GM13977 (cell line): ENCODE results near the gene LRRC15.

Source experiments
- DNase-seq: peaks from one replicate; pipeline ENCODE4 v3.0.0; 2012; ENCODE audit warnings: low spot score
- in situ Hi-C: fragments of 300-500 bp; cut with MboI; formaldehyde crosslinking; loops from one replicate; pipeline ENCODE4 v1.12.0; 2022; ENCODE audit warnings: low sequenced_read_pairs, low pct_unique_long_range_greater_than_20kb, mixed read lengths, inconsistent platforms; ENCODE audit not compliant: unreplicated experiment
- TF ChIP-seq, protein P1 (sequence below): IDR thresholded peaks from 2 replicates; pipeline ENCODE4 v1.5.1; 2012; ENCODE audit warnings: mild to moderate bottlenecking, control low read depth; ENCODE audit not compliant: insufficient read depth; ENCODE audit errors: extremely low read depth, missing control alignments

The LRRC15 gene

DNA sequence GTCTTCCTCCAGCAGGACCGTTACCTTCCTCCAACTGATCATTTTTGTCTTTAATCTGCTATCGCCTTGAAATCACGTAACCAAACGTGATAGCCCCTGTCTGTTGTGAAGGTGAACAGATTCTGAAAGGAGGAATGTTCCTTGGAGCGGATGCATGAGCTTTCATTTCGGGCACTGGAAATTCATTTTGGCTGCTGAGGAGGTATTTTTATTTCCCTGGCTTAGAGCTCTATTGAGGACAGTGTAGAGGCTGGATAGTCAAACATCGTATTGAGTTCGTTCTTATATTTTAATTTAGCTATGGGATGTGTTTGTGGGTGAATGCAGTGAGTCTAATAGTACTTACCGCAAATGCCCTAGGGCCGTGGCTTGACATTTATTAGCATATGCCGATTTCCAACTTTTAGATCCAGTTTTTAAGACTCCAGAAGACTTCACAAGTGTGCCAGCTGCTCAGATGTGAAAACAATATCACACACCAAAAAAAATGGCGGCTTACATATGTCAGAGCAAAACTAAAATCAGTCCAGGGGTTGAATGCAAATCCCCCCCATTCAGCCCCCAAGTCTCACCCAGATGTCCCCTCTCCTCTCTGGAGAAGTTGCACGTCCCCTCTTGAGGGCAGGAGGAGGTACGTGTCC, 40.5 kb downstream of the LRRC15 start:
- in situ Hi-C loops = no loop called here
- DNase-seq = no peak
- TF ChIP-seq, protein P1, sequence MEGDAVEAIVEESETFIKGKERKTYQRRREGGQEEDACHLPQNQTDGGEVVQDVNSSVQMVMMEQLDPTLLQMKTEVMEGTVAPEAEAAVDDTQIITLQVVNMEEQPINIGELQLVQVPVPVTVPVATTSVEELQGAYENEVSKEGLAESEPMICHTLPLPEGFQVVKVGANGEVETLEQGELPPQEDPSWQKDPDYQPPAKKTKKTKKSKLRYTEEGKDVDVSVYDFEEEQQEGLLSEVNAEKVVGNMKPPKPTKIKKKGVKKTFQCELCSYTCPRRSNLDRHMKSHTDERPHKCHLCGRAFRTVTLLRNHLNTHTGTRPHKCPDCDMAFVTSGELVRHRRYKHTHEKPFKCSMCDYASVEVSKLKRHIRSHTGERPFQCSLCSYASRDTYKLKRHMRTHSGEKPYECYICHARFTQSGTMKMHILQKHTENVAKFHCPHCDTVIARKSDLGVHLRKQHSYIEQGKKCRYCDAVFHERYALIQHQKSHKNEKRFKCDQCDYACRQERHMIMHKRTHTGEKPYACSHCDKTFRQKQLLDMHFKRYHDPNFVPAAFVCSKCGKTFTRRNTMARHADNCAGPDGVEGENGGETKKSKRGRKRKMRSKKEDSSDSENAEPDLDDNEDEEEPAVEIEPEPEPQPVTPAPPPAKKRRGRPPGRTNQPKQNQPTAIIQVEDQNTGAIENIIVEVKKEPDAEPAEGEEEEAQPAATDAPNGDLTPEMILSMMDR = no peak

DNA sequence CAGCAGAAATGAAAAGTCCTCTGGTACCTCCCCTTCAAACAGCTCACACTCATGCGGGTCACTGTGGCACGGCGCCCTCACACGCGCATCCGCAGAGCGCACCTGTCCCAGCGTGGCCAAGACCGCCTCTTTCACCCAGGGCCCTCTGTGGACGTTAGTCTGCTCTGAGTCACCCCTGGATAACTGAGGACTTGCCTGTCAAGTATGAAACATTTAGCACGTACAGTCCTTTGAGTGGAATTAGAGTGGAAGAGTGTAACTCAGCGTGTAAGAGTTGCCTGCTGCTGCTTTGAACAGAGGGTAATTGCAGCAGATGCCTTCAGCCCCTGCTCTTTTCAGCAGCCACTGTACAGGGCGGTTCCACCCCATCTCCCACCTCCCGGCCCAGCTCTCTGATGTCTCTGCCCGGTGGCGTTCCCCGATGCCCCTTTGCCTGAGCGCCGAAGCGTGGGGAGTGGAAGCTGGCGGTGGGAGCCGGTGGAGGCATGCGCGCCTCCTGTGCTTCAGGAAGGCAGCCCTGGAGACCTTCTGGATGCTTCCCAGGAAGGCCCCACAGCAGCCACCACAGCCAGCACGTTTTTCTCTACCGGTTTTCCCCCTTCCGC, 41.4 kb downstream of the LRRC15 start:
- in situ Hi-C loops = no loop called here
- peak; percentile 36 for DNase-seq
- TF ChIP-seq, protein P1 = no peak

DNA sequence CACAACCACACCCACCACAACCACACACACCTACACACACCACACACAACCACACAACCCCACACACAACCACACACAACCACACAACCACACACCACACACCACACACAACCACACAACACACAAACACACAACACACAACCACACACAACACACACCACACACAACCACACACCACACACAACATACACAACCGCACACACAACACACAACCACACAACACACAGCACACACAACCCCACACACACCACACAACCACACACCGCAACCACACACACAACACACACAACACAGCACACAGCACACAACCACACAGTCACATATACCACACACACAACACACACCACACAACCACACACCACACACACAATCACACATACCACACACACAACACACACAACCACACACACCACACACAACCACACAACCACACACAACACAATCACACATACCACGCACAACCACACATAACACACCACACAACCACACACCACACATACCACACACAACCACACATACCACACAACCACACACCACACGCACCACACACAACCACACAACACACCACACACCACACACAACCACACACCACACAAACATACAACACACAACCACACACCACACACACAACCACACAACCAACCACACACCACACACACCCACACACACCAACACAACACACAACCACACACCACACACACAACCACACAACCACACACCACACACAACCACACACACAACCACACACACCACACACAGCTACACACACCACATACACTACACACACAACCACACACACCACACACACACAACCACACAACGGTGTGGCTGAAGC, 42.1 kb downstream of the LRRC15 start:
- TF ChIP-seq, protein P1 = no peak
- DNase-seq = no peak
- in situ Hi-C loops = no loop called here

DNA sequence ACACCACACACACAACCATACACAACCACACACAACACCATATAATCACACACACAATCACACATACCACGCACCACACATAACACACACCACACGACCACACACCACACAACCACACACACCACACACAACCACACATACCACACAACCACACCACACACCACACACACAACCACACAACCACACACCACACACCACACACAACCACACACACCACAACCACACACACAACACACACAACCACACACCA, 42.6 kb downstream of the LRRC15 start:
- DNase-seq = no peak
- in situ Hi-C loops = no loop called here
- TF ChIP-seq, protein P1 = no peak

DNA sequence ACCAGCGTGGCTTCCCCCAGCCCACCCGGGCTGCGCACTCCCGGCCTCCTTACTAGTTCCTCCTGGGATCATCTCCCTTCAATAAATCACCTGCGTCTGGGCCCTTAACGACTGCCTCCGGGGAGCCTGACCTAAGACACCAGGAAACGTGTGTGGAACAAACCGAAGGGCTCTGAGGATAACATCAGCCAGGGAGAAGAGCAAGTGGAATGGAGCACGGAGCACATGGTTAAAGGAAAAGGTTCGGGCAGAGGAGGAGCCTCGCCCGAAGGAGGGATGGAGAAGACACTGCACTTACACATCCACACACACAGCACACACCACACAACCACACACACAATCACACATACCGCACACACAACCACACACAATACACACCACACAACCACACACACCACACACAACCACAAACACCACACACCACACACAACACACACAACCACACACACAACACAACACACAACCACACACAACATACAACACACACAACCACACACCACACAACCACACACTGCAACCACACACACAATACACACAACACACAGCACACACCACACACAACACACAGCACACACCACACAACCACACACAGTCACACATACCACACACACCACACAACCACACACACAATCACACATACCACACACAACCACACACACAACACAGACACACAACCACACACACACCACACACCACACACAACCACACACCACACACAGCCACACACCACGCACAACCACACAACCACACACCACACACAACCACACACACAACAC, 43.2 kb downstream of the LRRC15 start:
- peak; percentile 25 for DNase-seq
- in situ Hi-C loops = no loop called here
- TF ChIP-seq, protein P1 = no peak

DNA sequence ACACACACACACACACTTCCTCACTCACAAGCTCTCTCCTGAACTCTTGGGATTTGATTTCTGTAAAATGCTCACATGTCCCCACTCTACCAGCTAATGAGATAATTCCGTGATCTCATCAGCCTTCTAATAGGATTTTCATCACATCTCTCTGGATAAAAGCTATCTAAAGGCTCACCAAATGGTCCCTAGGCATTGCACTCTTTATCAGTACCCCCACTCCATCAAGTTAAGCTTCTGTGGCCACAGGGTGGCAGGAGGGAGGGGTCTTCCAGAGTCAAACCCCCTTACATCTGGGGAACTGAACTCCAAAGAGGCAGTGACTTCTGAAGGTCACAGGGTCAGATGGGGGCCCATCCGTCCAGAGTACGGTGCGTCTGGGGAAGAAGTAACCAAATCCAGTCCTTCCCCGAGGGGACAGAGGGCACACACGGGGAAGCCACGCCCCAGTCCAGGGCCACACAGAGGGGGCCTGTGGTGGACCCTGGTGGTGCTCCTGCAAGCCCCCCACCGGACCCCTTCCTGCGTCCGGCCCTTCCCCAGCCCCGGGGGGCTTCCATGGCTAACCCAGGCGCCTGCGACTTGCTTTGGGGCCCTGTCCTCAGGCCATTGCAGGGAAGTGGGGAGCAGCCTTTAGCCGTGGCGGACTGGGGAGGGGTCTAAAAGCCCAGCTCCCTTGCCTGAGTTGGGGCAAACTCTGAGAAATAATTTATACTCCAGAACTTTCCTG, 44.0 kb downstream of the LRRC15 start:
- in situ Hi-C loops = no loop called here
- peak; percentile 20 for DNase-seq
- TF ChIP-seq, protein P1 = no peak
